Stimulated activated CD4-positive, alpha-beta T cell treated with anti-CD3 and anti-CD28 coated beads, TNF-alpha, amount 100 ng/mL, for 24 hours (primary cell): Measurements from ENCODE around the gene RAI14.
"Not testable (repeated sequence)": the region's sequence is repeated elsewhere in the genome, so short reads cannot be mapped to it uniquely, and the experiment has no call there.

ENCODE experiments used
- DNase-seq, 3 experiments: peaks; one replicate each; pipeline ENCODE4 v3.0.0-alpha.2; 2020; ENCODE audit warnings: low read depth in 3 of 3

Gene RAI14

GRCh38 chr5:34820593-34820992 is 164.5 kb downstream of the RAI14 start:
- DNase-seq: no peak

- DNase-seq: no peak
Measured at GRCh38 chr5:34822956-34823715, 167.0 kb downstream of the RAI14 start.

- no peak for DNase-seq
Measured at GRCh38 chr5:34826347-34826746, 170.2 kb downstream of the RAI14 start.

- DNase-seq: no peak
Measured at GRCh38 chr5:34827588-34828506, 171.7 kb downstream of the RAI14 start.

- DNase-seq: not testable (repeated sequence)
Measured at GRCh38 chr5:34830827-34831226, 174.7 kb downstream of the RAI14 start.

GRCh38 chr5:34831303-34831702 is 175.2 kb downstream of the RAI14 start:
- no peak for DNase-seq

GRCh38 chr5:34832568-34832967 is 176.4 kb downstream of the RAI14 start:
- DNase-seq: no peak

- DNase-seq: no peak
Measured at GRCh38 chr5:34833090-34833489, 177.0 kb downstream of the RAI14 start.

GRCh38 chr5:34833976-34834793 is 178.1 kb downstream of the RAI14 start:
- no peak for DNase-seq

GRCh38 chr5:34834794-34835089 is 178.6 kb downstream of the RAI14 start:
- DNase-seq: no peak

- no peak for DNase-seq
Measured at GRCh38 chr5:34835664-34836063, 179.5 kb downstream of the RAI14 start.

- DNase-seq: peak; percentile 73 to 87 (median 84)
Measured at GRCh38 chr5:34838785-34839714, 182.9 kb downstream of the RAI14 start, which contains the start of gene TTC23L. Gene TTC23L (plus strand): TSS chr5:34839164. CDS start chr5:34840672, 1,508 bp downstream.

- DNase-seq: no peak
Measured at GRCh38 chr5:34841816-34842215, 185.7 kb downstream of the RAI14 start.

GRCh38 chr5:34842554-34842953 is 186.4 kb downstream of the RAI14 start:
- DNase-seq: no peak

- no peak for DNase-seq
Measured at GRCh38 chr5:34843497-34843896, 187.4 kb downstream of the RAI14 start.

GRCh38 chr5:34844106-34844505 is 188.0 kb downstream of the RAI14 start:
- DNase-seq: no peak

GRCh38 chr5:34844999-34845398 is 188.9 kb downstream of the RAI14 start:
- no peak for DNase-seq

GRCh38 chr5:34847056-34847455 is 190.9 kb downstream of the RAI14 start:
- no peak for DNase-seq

- no peak for DNase-seq
Measured at GRCh38 chr5:34847552-34847951, 191.4 kb downstream of the RAI14 start.

- DNase-seq: no peak
Measured at GRCh38 chr5:34848230-34848629, 192.1 kb downstream of the RAI14 start.

- DNase-seq: no peak
Measured at GRCh38 chr5:34849253-34849652, 193.1 kb downstream of the RAI14 start.
